ENCODE measurements around the gene NEURL1B.

DNA sequence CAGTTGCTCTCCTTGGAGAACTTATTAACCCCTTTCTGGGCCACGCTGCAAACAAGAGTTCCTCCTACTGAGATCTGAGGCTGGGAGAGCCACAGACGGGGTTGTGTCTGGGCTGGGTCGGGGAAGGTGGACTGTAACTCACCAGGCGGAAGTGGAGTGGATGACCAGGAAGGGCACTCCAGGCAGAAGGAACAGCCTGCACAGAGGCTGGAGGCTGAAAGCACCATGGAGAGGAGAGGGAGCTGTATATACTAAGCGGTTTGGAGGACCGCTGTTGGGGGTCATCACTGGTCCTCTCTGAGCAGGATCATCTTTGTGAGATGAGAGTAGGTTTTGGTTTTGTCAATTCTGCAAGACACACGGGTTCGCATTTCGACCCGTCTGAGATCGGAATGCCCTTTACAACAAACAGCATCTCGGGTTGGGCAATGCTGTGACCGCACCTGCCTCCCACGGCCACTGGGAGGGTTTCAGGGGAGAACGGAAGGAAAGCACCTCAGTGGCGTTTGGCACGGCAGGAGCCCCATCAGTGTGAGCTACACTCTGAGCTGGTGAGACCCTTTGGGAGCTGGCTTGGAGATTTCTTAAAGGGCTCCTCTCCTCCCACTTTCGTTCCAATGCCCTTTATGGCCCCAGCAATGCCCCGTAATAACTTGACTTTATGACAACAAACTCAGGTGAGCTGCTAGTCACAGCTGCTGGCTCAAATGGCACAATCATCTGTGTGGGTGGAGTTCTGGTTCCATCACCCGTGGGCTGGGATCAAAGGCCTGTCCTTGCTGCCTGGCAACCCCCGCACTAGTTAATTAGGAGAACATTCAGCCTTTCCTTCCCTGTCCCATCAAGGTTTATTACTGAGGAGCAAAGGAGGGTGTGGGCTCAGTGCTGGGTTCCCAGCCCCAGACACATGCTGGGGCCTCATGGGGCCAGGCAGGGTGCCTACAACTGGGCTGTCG, 18.7 kb upstream of the NEURL1B start:
- TF ChIP-seq, protein P1, sequence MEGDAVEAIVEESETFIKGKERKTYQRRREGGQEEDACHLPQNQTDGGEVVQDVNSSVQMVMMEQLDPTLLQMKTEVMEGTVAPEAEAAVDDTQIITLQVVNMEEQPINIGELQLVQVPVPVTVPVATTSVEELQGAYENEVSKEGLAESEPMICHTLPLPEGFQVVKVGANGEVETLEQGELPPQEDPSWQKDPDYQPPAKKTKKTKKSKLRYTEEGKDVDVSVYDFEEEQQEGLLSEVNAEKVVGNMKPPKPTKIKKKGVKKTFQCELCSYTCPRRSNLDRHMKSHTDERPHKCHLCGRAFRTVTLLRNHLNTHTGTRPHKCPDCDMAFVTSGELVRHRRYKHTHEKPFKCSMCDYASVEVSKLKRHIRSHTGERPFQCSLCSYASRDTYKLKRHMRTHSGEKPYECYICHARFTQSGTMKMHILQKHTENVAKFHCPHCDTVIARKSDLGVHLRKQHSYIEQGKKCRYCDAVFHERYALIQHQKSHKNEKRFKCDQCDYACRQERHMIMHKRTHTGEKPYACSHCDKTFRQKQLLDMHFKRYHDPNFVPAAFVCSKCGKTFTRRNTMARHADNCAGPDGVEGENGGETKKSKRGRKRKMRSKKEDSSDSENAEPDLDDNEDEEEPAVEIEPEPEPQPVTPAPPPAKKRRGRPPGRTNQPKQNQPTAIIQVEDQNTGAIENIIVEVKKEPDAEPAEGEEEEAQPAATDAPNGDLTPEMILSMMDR (IDR thresholded peaks at IDR 0.05) = no peak
- no peak for TF ChIP-seq POLR2A (IDR thresholded peaks at IDR 0.05)
